ENCODE data around the gene MYF5.
"Not testable (repeated sequence)": the region's sequence is repeated elsewhere in the genome, so short reads cannot be mapped to it uniquely, and the experiment has no call there.

MYF5 gene

GRCh38 chr12:80716696-80717469 lies at the start of gene MYF5:
Gene MYF5 (plus strand): TSS chr12:80716912. CDS start chr12:80717064, 152 bp downstream.
- no peak for DNase-seq

- no peak for DNase-seq
These were observed 46.5 kb upstream of the MYF5 start for GRCh38 chr12:80670214-80670613.

DNA sequence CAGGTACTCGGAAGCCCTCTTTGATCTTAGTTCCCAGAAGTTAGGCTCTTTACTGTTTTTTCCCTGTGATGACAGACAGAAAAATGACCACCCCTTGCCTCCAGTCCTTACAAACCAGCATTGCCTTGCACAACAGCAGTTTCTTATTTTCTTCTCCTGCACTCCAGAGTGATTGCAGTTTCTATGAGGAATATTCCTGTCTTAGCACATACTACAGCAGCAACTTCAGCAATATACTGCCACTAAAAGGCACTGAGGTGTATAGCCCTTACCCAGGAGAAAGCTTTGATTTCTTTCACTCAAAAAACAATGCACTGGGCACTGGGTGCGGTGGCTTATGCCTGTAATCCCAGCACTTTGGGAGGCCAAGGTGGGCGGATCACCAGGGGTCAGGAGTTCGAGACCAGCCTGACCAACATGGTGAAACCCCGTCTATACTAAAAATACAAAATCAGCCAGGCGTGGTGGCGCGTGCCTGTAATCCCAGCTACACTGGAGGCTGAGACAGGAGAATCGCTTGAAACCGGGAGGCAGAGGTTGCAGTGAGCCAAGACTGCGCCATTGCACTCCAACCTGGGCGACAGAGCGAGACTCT lies 40.6 kb upstream of the MYF5 start:
- not testable (repeated sequence) for DNase-seq

- no peak for DNase-seq
These were observed 39.9 kb upstream of the MYF5 start for GRCh38 chr12:80676856-80677255.

GRCh38 chr12:80677994-80678393 lies 38.7 kb upstream of the MYF5 start:
- no peak for DNase-seq

GRCh38 chr12:80679346-80680131 lies 37.2 kb upstream of the MYF5 start:
- DNase-seq, result no peak

- no peak for DNase-seq
These were observed 35.4 kb upstream of the MYF5 start for GRCh38 chr12:80681287-80681686.

GRCh38 chr12:80681786-80682185 lies 34.9 kb upstream of the MYF5 start:
- DNase-seq, result no peak

GRCh38 chr12:80684077-80684495 lies 32.6 kb upstream of the MYF5 start:
- no peak for DNase-seq

DNA sequence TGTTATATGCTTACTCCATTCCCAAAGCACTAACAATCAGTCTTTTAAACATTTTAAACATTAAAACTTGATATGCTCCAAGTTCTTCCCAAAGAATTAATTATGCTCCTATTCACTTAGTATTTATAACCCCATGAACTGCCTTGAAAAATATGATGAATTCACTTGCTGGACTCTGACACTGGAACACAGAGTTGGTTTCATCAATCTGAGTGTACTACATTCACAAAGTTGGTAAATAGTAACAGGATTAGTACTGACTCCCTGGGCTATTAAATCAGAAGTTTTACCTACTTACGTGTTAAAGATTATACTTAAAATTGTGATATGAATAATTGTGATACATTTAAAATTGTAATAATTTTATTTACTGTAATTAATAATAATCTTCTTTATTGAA lies 26.6 kb upstream of the MYF5 start:
- DNase-seq, result no peak

DNA sequence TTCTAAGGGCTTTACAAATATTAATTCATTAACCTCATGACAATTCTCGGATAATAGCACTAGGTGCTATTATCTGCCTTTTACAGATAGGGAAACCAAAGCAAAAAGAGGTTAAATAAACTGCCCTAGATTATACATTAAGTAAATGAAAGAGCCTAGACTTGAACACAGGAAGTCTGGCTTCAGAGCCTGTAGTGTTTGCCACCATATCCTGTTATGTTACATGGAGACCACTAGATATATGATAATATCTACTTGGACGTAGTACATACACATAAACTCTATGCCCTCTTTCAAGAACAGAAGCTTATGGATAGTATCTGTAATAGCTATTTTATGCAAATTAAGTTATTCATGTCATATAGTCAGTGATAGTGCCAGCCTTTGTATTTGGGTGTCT lies 26.2 kb upstream of the MYF5 start:
- DNase-seq, result no peak

- no peak for DNase-seq
These were observed 24.6 kb upstream of the MYF5 start for GRCh38 chr12:80692114-80692513.

GRCh38 chr12:80697270-80697887 lies 19.3 kb upstream of the MYF5 start:
- no peak for DNase-seq

DNA sequence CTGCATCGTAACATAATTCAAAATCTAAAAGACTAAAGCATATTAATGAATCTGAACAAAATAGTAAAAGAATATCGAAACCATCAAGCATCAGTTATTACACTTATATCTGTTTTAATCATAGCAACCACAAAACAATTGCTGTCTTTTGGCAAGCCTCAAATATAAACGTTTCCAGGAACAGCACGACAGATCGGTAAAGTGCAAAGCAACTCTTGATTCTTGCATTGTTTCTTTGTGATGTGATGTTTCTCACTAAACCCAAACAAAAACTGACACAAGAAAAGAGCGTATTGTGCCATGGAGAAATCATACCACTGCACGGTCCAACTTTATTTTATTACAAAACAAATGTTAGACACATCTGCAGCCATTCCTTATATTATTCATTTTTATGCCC lies 18.5 kb upstream of the MYF5 start:
- no peak for DNase-seq

DNA sequence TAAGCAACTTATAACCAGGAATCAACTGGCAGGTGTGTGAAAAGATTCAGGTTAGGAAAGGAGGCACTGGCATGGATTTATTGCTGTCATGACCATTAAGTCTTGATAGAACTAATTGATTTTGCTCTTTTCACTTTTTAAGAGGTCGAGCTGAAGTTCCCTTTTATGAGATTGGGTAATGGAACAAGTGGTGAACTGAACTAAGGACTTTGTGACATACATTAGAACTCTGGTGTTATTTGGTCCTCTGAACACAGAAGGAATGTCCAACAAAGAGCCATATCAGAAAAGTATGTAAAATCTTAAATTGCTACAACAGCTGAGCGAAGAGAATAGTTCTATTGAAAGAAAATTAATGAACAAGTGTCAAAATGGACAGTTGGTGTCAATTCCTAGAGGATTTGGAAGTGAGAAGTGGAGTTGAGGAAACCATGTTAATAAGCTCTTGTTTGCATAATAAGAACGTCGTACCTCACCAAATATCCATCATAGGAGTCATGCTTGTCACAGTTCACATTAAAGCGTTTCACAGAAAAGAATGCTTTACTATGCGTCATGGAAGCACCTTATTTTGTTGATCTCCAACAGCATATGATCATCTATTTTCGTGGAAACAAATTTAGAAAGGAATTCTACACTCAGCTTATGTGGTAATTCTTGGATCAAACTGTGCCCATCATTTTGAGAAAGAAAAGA lies 17.7 kb upstream of the MYF5 start:
- no peak for DNase-seq

- DNase-seq, result no peak
These were observed 16.4 kb upstream of the MYF5 start for GRCh38 chr12:80700327-80700726.

DNA sequence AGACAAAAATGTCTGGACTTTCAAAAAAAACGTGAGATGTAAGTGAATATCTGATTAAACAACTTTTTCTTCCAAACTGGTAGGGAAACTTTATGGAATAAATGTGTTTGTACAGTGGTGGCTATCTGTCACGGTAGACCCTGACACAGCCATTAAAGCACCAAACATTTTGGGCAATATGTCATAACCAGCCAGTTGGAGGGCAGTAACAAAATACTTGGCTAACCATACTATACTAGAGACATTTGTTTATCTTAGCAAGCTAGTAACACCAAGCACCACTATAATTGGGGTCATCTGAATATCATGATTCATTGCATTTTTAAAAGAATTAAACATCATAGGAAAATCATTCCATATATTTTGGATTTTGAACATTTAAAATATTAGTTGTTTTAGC lies 15.3 kb upstream of the MYF5 start:
- DNase-seq, result no peak

- no peak for DNase-seq
These were observed 13.6 kb upstream of the MYF5 start for GRCh38 chr12:80702889-80703805.

DNA sequence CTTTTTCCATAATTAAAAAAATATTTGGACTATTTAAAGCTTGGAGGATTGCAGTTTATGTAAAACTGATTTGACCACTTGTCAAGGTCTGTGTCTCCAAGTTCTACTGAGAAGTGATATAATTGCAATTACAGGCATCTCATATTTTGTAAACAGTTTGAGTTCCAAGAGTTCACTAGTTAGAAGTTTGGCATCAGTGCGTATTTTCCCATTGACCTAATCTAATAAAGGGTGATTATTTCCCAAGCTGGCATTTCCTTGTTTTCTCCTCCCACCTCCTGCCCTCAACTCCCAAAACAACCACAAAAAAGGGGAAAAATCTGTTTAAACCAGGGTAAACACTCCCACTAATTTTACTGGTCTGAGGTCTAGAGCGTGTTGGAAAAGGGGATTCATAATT lies 12.3 kb upstream of the MYF5 start:
- DNase-seq, result no peak

GRCh38 chr12:80707126-80707829 lies 9.4 kb upstream of the MYF5 start, which contains the start of gene MYF6:
Gene MYF6 (plus strand): TSS chr12:80707634. CDS start chr12:80707720, 86 bp downstream.
- DNase-seq, result no peak

- no peak for DNase-seq
These were observed 8.9 kb upstream of the MYF5 start for GRCh38 chr12:80707830-80708258.

Data from activated CD4-positive, alpha-beta T cell treated with anti-CD3 and anti-CD28 coated beads, Interleukin-2, amount 50 U/mL, for 4 hours (primary cell).